Liver (tissue), 9 donors: ENCODE measurements around the gene LRRC36. TPM values are rescaled to one million over a fixed set of nuclear protein-coding genes. Genes with fewer than 3 reads are reported as not detected.

ENCODE experiments used
- DNase-seq: peaks from one replicate; pipeline ENCODE4 v3.0.0-alpha.2; 2017; ENCODE audit warnings: low spot score
- H3K27ac ChIP-seq, 2 donors: one replicate each; pipeline ENCODE4 v1.7.0; 2013; ENCODE audit warnings: inconsistent platforms in 2 of 2, low read length in 2 of 2, control low read depth in 1 of 2, low read depth in 1 of 2, mild to moderate bottlenecking in 1 of 2
- H3K27me3 ChIP-seq, 4 donors: one replicate each; pipeline versions ENCODE4 v1.6.1 to v1.7.0; 2013; ENCODE audit warnings: low read length in 3 of 4, inconsistent platforms in 1 of 4, mild to moderate bottlenecking in 1 of 4, moderate library complexity in 1 of 4; ENCODE audit not compliant: control insufficient read depth in 4 of 4, insufficient read depth in 4 of 4
- H3K36me3 ChIP-seq, 4 donors: one replicate each; pipeline versions ENCODE4 v1.6.1 to v1.7.0; 2013; ENCODE audit warnings: low read length in 3 of 4, mild to moderate bottlenecking in 3 of 4, low read depth in 1 of 4, moderate library complexity in 1 of 4; ENCODE audit not compliant: control insufficient read depth in 4 of 4, insufficient read depth in 3 of 4
- H3K4me1 ChIP-seq, 4 donors: one replicate each; pipeline versions ENCODE4 v1.6.1 to v1.7.0; 2013; ENCODE audit warnings: low read length in 3 of 4, mild to moderate bottlenecking in 3 of 4, moderate library complexity in 1 of 4; ENCODE audit not compliant: control insufficient read depth in 4 of 4, insufficient read depth in 4 of 4
- H3K4me3 ChIP-seq, 3 donors: one replicate each; pipeline versions ENCODE4 v1.6.1 to v1.7.0; 2013; ENCODE audit warnings: low read length in 3 of 3, control low read depth in 1 of 3, low read depth in 1 of 3, mild to moderate bottlenecking in 1 of 3
- H3K9ac ChIP-seq, 2 donors: one replicate each; pipeline ENCODE4 v1.7.0; 2013; ENCODE audit warnings: low read length in 2 of 2, mild to moderate bottlenecking in 2 of 2, moderate library complexity in 2 of 2, control low read depth in 1 of 2, low read depth in 1 of 2
- H3K9me3 ChIP-seq, 4 donors: one replicate each; pipeline versions ENCODE4 v1.6.1 to v1.7.0; 2013; ENCODE audit warnings: low read length in 3 of 4; ENCODE audit not compliant: control insufficient read depth in 4 of 4
- EGR1 ChIP-seq, 2 donors: IDR thresholded peaks; 2 replicates each; pipeline ENCODE4 v1.6.1; 2016 to 2018; ENCODE audit warnings: antibody characterized with exemption in 2 of 2, low read depth in 2 of 2
- FOXA1 ChIP-seq: IDR thresholded peaks from 2 replicates; pipeline ENCODE4 v1.6.1; 2016; ENCODE audit warnings: antibody characterized with exemption
- FOXA2 ChIP-seq: IDR thresholded peaks from 2 replicates; pipeline ENCODE4 v1.6.1; 2016; ENCODE audit warnings: antibody characterized with exemption
- GABPA ChIP-seq, 2 donors: IDR thresholded peaks in 1 of 2; conservative IDR thresholded peaks in 1 of 2; 2 replicates each; pipeline ENCODE4 v1.6.1; 2016; ENCODE audit warnings: antibody characterized with exemption in 2 of 2, mild to moderate bottlenecking in 1 of 2, moderate library complexity in 1 of 2
- HNF4A ChIP-seq, 2 donors: conservative IDR thresholded peaks; 2 replicates each; pipeline ENCODE4 v1.6.1; 2016; ENCODE audit warnings: antibody characterized with exemption in 2 of 2, mild to moderate bottlenecking in 2 of 2
- HNF4G ChIP-seq: IDR thresholded peaks from 2 replicates; pipeline ENCODE4 v1.6.1; 2016; ENCODE audit warnings: antibody characterized with exemption
- JUND ChIP-seq, 2 donors: IDR thresholded peaks; 2 replicates each; pipeline ENCODE4 v1.6.1; 2016; ENCODE audit warnings: antibody characterized with exemption in 2 of 2
- NR2F2 ChIP-seq: IDR thresholded peaks from 2 replicates; pipeline ENCODE4 v1.6.1; 2016; ENCODE audit warnings: antibody characterized with exemption
- RAD21 ChIP-seq, 2 donors: IDR thresholded peaks; 2 replicates each; pipeline ENCODE4 v1.6.1; 2016; ENCODE audit warnings: antibody characterized with exemption in 2 of 2, mild to moderate bottlenecking in 2 of 2
- RXRA ChIP-seq, 2 donors: IDR thresholded peaks; 2 replicates each; pipeline ENCODE4 v1.6.1; 2017 to 2018; ENCODE audit warnings: antibody characterized with exemption in 2 of 2, mild to moderate bottlenecking in 1 of 2
- SP1 ChIP-seq: IDR thresholded peaks from 2 replicates; pipeline ENCODE4 v1.6.1; 2018; ENCODE audit warnings: antibody characterized with exemption, mild to moderate bottlenecking
- TAF1 ChIP-seq: conservative IDR thresholded peaks from 2 replicates; pipeline ENCODE4 v1.6.1; 2016; ENCODE audit warnings: antibody characterized with exemption, mild to moderate bottlenecking
- YY1 ChIP-seq: IDR thresholded peaks from 2 replicates; pipeline ENCODE4 v1.6.1; 2016; ENCODE audit warnings: antibody characterized with exemption, mild to moderate bottlenecking
- WGBS: extraction: QIAGEN DNeasy Blood & Tissue Kit; methylation state at CpG from one replicate; pipeline ENCODE4 v1.1.7; 2013; 5-methylcytosine and 5-hydroxymethylcytosine counted together
- polyA plus RNA-seq, 2 donors: library from polyadenylated mRNA; stranded (reverse) in 1 of 2; unstranded in 1 of 2; fragments of 200-250 nt in 1 of 2; fragments of >200 nt in 1 of 2; fragmentation: Nextera tagmentation in 1 of 2; extraction: Ambion mirVana in 1 of 2; gene quantifications; one replicate each; pipeline versions ENCODE4 v1.2.1 to v1.2.3, GENCODE V29; 2013 to 2015
- total RNA-seq, 2 donors: library from RNA; depleted of rRNA; stranded (reverse); fragments of >200 nt; gene quantifications; one replicate each; pipeline ENCODE4 v1.2.3, GENCODE V29; 2014
- TF ChIP-seq, protein P1 (sequence below): IDR thresholded peaks from 2 replicates; pipeline ENCODE4 v1.6.1; 2016; ENCODE audit warnings: antibody characterized with exemption
- TF ChIP-seq, protein P2 (sequence below): IDR thresholded peaks from 2 replicates; pipeline ENCODE4 v1.6.1; 2016; ENCODE audit warnings: antibody characterized with exemption
- TF ChIP-seq, protein P3 (sequence below): IDR thresholded peaks from 2 replicates; pipeline ENCODE4 v1.6.1; 2016; ENCODE audit warnings: antibody characterized with exemption, mild to moderate bottlenecking
- TF ChIP-seq, protein P4 (sequence below): fragments of 150-350 bp; IDR thresholded peaks from 2 replicates; pipeline ENCODE4 v1.5.1; 2017; ENCODE audit warnings: improper control_type of control experiment, low read depth, low read length; ENCODE audit not compliant: missing input control
- TF ChIP-seq, protein P5 (sequence below): IDR thresholded peaks from 2 replicates; pipeline ENCODE4 v1.6.1; 2016; ENCODE audit warnings: antibody characterized with exemption
- donor health status: healthy.
- donor health status: healthy.
- donor health status: healthy.
- donor health status: healthy.
- donor health status: healthy.

Gene LRRC36
- total and polyA plus RNA-seq, 4 donors, result 0.08 TPM; not detected in 3

DNA sequence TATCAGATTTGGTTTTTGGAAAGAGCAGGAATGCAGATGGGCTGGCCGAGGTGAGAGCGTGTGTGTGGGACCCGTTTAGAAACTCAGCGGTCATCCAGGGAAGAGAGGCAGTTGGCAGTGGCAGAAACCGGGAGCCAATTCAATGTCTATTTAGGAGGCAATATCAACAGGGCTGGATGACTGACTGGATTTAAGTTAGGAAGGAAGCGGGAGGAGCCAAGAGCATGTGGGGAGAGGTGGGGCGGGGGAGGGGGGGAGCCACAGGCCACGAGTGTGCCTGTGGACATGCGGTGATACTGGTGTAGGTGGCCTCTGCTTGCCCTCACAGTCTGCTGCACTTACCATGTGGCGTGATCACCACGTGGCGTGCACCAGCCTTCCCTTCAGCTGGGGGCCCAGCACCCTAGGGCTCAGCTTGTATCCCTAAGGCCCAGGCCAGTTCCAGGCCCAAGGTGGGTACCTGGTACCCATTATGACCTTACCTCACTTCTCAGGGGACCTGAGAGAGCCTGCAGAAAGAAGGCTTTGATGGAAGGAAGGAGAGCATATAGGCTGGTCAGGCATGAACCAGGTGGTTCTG lies 77.5 kb downstream of the LRRC36 start:
- 85% methylated on average over 12 of the region's 12 CpGs for WGBS
- TF ChIP-seq FOXA2 (no peak), JUND (IDR thresholded peaks at IDR 0.05) (no peak), SP1 (no peak), RAD21 (IDR thresholded peaks at IDR 0.05) (no peak), FOXA1 (no peak), NR2F2 (no peak), EGR1 (IDR thresholded peaks at IDR 0.05; ENCODE audit: low read depth in 2 of 2) (no peak), HNF4G (no peak), YY1 (no peak), TAF1 (no peak), GABPA (IDR thresholded peaks at IDR 0.05 in 1 of 2, conservative IDR thresholded peaks at IDR 0.05 in 1 of 2) (no peak), RXRA (IDR thresholded peaks at IDR 0.05) (no peak), HNF4A (conservative IDR thresholded peaks at IDR 0.05) (no peak)
- TF ChIP-seq, protein P1, sequence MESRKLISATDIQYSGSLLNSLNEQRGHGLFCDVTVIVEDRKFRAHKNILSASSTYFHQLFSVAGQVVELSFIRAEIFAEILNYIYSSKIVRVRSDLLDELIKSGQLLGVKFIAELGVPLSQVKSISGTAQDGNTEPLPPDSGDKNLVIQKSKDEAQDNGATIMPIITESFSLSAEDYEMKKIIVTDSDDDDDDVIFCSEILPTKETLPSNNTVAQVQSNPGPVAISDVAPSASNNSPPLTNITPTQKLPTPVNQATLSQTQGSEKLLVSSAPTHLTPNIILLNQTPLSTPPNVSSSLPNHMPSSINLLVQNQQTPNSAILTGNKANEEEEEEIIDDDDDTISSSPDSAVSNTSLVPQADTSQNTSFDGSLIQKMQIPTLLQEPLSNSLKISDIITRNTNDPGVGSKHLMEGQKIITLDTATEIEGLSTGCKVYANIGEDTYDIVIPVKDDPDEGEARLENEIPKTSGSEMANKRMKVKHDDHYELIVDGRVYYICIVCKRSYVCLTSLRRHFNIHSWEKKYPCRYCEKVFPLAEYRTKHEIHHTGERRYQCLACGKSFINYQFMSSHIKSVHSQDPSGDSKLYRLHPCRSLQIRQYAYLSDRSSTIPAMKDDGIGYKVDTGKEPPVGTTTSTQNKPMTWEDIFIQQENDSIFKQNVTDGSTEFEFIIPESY, result no peak
- TF ChIP-seq, protein P2, sequence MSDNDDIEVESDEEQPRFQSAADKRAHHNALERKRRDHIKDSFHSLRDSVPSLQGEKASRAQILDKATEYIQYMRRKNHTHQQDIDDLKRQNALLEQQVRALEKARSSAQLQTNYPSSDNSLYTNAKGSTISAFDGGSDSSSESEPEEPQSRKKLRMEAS, result no peak
- TF ChIP-seq, protein P3, sequence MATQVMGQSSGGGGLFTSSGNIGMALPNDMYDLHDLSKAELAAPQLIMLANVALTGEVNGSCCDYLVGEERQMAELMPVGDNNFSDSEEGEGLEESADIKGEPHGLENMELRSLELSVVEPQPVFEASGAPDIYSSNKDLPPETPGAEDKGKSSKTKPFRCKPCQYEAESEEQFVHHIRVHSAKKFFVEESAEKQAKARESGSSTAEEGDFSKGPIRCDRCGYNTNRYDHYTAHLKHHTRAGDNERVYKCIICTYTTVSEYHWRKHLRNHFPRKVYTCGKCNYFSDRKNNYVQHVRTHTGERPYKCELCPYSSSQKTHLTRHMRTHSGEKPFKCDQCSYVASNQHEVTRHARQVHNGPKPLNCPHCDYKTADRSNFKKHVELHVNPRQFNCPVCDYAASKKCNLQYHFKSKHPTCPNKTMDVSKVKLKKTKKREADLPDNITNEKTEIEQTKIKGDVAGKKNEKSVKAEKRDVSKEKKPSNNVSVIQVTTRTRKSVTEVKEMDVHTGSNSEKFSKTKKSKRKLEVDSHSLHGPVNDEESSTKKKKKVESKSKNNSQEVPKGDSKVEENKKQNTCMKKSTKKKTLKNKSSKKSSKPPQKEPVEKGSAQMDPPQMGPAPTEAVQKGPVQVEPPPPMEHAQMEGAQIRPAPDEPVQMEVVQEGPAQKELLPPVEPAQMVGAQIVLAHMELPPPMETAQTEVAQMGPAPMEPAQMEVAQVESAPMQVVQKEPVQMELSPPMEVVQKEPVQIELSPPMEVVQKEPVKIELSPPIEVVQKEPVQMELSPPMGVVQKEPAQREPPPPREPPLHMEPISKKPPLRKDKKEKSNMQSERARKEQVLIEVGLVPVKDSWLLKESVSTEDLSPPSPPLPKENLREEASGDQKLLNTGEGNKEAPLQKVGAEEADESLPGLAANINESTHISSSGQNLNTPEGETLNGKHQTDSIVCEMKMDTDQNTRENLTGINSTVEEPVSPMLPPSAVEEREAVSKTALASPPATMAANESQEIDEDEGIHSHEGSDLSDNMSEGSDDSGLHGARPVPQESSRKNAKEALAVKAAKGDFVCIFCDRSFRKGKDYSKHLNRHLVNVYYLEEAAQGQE, result no peak
- TF ChIP-seq, protein P4, sequence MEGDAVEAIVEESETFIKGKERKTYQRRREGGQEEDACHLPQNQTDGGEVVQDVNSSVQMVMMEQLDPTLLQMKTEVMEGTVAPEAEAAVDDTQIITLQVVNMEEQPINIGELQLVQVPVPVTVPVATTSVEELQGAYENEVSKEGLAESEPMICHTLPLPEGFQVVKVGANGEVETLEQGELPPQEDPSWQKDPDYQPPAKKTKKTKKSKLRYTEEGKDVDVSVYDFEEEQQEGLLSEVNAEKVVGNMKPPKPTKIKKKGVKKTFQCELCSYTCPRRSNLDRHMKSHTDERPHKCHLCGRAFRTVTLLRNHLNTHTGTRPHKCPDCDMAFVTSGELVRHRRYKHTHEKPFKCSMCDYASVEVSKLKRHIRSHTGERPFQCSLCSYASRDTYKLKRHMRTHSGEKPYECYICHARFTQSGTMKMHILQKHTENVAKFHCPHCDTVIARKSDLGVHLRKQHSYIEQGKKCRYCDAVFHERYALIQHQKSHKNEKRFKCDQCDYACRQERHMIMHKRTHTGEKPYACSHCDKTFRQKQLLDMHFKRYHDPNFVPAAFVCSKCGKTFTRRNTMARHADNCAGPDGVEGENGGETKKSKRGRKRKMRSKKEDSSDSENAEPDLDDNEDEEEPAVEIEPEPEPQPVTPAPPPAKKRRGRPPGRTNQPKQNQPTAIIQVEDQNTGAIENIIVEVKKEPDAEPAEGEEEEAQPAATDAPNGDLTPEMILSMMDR, result no peak
- TF ChIP-seq, protein P5, sequence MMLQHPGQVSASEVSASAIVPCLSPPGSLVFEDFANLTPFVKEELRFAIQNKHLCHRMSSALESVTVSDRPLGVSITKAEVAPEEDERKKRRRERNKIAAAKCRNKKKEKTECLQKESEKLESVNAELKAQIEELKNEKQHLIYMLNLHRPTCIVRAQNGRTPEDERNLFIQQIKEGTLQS, result no peak
- H3K36me3 ChIP-seq, result no peaks in the 10 kb centered on the region
- H3K9me3 ChIP-seq, result no peaks in the 10 kb centered on the region
- no peak overlapping the region for H3K27ac ChIP-seq
- H3K9ac ChIP-seq, result no peak overlapping the region
- H3K27me3 ChIP-seq, result no peaks in the 10 kb centered on the region
- peaks cover 0 to 3% (median under 1%) of the 10 kb centered on the region in 4 donors for H3K4me1 ChIP-seq
- DNase-seq, result no peak
- no peak overlapping the region for H3K4me3 ChIP-seq
